Measurements from ENCODE around the gene GRIA1. TPM values are rescaled to one million over a fixed set of nuclear protein-coding genes. Genes with fewer than 3 reads are reported as not detected.

GRIA1 gene
- total and polyA plus RNA-seq, 8 donors, result 0.04 to 0.22 (median 0.05) TPM; not detected in 3

DNA sequence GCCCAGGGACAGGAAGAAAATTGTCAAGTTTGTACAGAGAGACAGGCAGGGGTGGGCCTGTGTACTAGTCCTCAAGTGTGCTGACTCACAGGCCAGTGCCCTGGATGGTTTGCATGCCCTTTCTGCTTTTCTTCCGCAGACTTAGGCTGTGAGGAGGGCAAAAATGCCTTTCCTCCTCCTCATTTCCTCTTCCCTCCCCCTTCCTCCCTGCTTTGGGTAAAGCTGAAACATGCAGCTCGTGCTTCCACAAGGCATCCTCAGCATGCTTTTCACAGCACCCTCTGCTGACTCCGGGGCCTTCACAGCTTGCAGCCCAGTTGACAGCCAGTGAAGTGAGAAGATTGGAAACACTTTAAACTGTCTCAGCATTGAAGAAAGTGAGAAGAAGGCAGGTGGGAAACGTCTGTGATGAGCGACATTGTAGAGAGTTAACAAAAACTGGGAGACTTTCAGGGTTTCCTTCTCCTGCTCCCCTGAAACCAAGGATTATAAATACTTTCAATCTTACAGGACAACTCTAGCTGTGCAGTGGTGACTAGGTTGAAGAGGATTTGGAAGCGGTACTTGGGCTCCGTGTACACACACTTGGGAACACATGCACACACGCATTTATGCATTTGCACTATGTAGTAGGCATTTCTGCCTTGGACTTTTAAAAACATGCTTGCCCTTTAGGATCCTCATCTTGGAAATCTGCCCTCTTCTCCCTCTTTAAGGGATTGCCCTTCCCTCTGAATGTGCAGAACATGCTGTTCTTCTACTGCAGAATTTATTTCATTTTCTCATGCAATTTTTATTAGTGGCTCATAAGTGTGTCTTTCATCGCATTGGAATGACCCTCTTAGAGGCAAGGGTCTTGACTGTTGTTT lies 138.8 kb downstream of the GRIA1 start:
- FAIRE-seq (no peak), DNase-seq (peak in 1 of 6 donors; percentile 8), ATAC-seq (peak in 1 of 4 donors; percentile 27)
- TF ChIP-seq, protein P1, sequence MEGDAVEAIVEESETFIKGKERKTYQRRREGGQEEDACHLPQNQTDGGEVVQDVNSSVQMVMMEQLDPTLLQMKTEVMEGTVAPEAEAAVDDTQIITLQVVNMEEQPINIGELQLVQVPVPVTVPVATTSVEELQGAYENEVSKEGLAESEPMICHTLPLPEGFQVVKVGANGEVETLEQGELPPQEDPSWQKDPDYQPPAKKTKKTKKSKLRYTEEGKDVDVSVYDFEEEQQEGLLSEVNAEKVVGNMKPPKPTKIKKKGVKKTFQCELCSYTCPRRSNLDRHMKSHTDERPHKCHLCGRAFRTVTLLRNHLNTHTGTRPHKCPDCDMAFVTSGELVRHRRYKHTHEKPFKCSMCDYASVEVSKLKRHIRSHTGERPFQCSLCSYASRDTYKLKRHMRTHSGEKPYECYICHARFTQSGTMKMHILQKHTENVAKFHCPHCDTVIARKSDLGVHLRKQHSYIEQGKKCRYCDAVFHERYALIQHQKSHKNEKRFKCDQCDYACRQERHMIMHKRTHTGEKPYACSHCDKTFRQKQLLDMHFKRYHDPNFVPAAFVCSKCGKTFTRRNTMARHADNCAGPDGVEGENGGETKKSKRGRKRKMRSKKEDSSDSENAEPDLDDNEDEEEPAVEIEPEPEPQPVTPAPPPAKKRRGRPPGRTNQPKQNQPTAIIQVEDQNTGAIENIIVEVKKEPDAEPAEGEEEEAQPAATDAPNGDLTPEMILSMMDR (IDR thresholded peaks at IDR 0.05), result no peak
- Histone ChIP-seq H3K4me1 (no peaks in the 10 kb centered on the region), H3K4me3 (no peak overlapping the region), H3K36me3 (no peaks in the 10 kb centered on the region), H3K27me3 (no peaks in the 10 kb centered on the region), H3K9me3 (no peaks in the 10 kb centered on the region), H3K27ac (no peak overlapping the region)
- WGBS, 2 donors, result 39 to 46% methylated on average over 9 of the region's 9 CpGs
- intact Hi-C loops (cut with DNase I), result no loop called here

DNA sequence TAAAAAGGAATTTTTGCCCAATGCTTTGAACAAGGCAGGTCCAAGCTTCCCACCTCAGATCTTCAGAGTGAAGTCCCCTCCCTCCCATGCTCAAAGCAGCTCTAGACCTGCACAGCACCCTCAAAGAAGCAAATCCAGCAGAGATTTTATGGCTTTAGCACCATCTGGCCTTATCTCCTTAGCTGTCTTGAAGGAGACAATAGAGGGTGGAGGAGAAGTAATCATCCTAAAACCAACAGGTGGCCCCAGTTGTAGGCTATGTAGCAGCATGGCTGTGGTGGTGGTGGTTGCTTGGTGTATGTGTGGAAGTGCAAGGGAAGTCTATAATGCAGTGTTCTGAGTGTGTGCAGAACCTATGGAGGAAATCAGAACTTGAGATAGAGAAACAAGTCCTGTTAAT lies 140.1 kb downstream of the GRIA1 start:
- Histone ChIP-seq H3K9me3 (no peaks in the 10 kb centered on the region), H3K36me3 (no peaks in the 10 kb centered on the region), H3K4me1 (no peaks in the 10 kb centered on the region), H3K27ac (no peak overlapping the region), H3K4me3 (no peak overlapping the region), H3K27me3 (no peaks in the 10 kb centered on the region)
- DNase-seq (no peak), FAIRE-seq (no peak), ATAC-seq (no peak)
- TF ChIP-seq, protein P1 (IDR thresholded peaks at IDR 0.05), result no peak
- intact Hi-C loops (cut with DNase I), result no loop called here

DNA sequence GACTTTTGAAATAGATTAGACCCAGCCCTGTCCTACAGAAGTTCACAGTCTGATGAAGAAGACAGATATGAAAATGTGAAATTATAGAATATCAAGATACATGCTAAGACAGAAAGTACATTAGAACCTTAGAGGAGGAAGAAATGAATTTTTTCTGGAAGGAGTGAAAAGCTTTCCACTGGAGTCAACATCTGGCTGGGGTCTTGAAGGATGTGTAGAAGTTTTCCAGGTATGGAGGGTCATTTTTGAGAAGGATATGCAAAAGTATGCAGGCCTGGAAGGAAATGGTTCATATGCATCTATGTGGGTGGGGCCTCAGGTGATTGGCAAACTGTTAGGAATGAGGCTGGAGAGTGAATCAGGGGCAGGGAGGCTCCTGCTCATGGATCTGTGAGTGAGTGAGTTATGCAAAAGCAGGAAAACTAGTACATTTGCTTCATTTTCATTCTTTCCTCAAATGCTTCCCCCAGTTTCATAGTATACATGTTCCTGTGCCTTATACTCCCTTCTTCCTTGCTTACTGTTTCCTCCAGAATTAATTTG lies 142.3 kb downstream of the GRIA1 start:
- DNase-seq (no peak), ATAC-seq (no peak), FAIRE-seq (no peak)
- H3K36me3 ChIP-seq, result no peaks in the 10 kb centered on the region
- no peaks in the 10 kb centered on the region for H3K27me3 ChIP-seq
- intact Hi-C loops (cut with DNase I), result no loop called here
- no peak overlapping the region for H3K27ac ChIP-seq
- TF ChIP-seq, protein P1 (IDR thresholded peaks at IDR 0.05), result no peak
- H3K9me3 ChIP-seq, result no peaks in the 10 kb centered on the region
- no peaks in the 10 kb centered on the region for H3K4me1 ChIP-seq
- no peak overlapping the region for H3K4me3 ChIP-seq

DNA sequence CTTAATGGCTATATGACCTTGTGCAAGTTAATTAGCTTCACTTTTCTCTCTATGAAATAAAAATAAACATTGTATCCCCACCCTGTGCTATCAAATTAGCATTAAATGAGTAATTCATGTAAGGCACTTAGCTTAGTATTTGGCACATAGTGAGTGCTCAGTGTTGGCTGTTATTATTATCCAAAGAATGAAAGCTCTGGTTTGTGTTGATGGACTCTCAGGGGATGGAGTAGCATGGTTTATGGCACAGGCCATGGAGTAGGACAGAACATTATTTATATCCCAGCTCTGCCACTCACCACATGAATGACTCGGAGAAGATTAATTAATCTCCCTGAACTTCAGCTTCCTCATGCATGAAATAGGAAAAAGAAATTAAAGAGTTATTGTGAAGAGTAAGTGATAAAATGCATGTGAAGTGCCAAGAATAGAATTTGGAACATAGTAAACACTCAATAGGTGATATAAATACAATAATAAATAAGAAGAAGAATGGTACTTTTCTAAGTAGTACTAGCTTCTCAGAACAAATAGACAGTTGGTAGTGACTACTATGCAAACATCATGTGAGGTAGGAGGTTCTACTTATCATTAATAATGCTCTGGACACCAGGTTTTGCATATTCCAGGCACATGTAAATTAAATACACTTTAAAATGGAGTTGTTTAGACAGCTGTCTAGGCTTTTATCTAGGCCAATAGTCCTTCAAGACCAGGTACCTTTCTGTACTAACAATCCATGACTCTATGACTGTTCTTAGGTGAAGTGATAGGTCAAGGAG lies 146.4 kb downstream of the GRIA1 start:
- H3K27me3 ChIP-seq, result no peaks in the 10 kb centered on the region
- FAIRE-seq (no peak), ATAC-seq (no peak), DNase-seq (no peak)
- TF ChIP-seq, protein P1 (IDR thresholded peaks at IDR 0.05), result no peak
- no peak overlapping the region for H3K4me3 ChIP-seq
- intact Hi-C loops (cut with DNase I), result no loop called here
- H3K27ac ChIP-seq, result no peak overlapping the region
- WGBS, 2 donors, result 70 to 78% methylated on average over 1 of the region's 1 CpG
- H3K9me3 ChIP-seq, result no peaks in the 10 kb centered on the region
- no peaks in the 10 kb centered on the region for H3K4me1 ChIP-seq
- H3K36me3 ChIP-seq, result no peaks in the 10 kb centered on the region
